H1 (cell line): ENCODE results near the gene OSM. TPM values are rescaled to one million over a fixed set of nuclear protein-coding genes. Genes with fewer than 3 reads are reported as not detected.

Experiments
- CBX5 ChIP-seq: fragments of 300-800, 300-1000 bp; sonication (generic); IDR thresholded peaks from 2 replicates; pipeline ENCODE4 v1.7.1; 2016; ENCODE audit warnings: antibody characterized with exemption, low read length, low read depth
- USF2 ChIP-seq: IDR thresholded peaks from 2 replicates; pipeline ENCODE4 v1.6.1; 2011; ENCODE audit warnings: low read length, improper control_type of control experiment
- polyA plus RNA-seq, 7 experiments: library from polyadenylated mRNA; depleted of rRNA in 3 of 7; stranded (reverse) in 5 of 7; unstranded in 2 of 7; fragments of >200 nt in 5 of 7; fragments of 200-250 nt in 2 of 7; gene quantifications; 1 replicate in 5 of 7; 2 replicates in 1 of 7; 4 replicates in 1 of 7; pipeline versions ENCODE4 v1.2.1 to v1.2.3, GENCODE V29; 2011 to 2013; ENCODE audit warnings: missing spikeins in 2 of 7, mixed read lengths in 2 of 7
- total RNA-seq: library from RNA; stranded (reverse); fragmentation: NEBNext Ultra II Directional; extraction: Animal tissue kit (Norgen Biotek cat#: 25700); gene quantifications from 2 replicates; pipeline ENCODE4 v1.2.1, GENCODE V29; 2021

Gene OSM
- total and polyA plus RNA-seq, 2 of the 8 experiments (the other 6 are each of a cell fraction or from before 2014, with no cell fraction given), result not detected

DNA sequence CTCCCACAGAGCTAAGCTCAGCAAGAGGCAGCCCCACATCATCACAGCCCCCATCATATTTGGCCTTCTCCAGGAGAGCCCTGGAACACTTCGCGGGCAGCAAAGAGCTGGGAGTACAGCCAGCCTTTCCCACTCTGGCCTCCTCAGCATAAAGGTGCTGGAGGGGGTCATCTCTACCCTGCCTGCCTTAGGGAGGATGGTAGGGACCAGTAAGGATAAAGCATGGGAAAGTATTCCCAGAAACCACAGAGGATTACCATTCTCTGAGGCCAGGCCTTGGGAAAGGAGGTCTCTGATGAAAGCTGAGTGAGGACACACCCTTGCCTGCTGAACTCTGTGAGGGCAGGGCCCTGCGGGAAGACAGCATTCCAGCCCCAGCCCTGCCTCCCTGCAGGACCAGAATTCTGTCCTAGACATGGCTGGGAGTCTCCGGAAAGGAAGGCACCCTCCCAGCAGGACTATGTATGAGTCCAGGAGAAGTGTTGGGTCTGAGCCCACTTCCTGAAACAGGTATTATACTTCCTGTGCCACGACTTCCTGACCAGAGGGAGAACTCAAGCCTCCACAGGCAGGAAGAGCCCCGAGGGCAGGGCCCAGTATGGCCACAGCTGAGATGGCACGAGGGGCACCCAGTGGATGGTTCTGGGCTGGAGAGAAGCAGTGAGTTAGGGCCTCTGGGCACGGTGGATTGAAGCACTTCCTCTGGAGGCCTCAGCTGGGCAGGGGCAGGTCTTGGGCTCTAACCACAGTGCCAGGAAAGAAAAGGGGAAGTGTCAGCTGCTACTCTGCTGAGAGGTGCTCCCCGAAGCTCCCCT lies 35.6 kb upstream of the OSM start (continued):
- TF ChIP-seq USF2, result no peak
- TF ChIP-seq CBX5, result no peak
